ENCODE results near the gene C2CD2.

- TF ChIP-seq EZH2 (IDR thresholded peaks at IDR 0.05; ENCODE audit: borderline replicate concordance, low read depth, low read length, poor library complexity, severe bottlenecking) (no peak), CTCF (conservative IDR thresholded peaks at IDR 0.05; ENCODE audit: low read depth, low read length) (no peak)
These were observed 96.0 kb downstream of the C2CD2 start for GRCh38 chr21:41857771-41858300.
